ENCODE measurements around the gene IL17C.

The IL17C gene

GRCh38 chr16:88610909-88611812 lies 27.2 kb upstream of the IL17C start:
- DNase-seq: no peak

GRCh38 chr16:88613293-88613692 lies 25.1 kb upstream of the IL17C start:
- DNase-seq: no peak

DNA sequence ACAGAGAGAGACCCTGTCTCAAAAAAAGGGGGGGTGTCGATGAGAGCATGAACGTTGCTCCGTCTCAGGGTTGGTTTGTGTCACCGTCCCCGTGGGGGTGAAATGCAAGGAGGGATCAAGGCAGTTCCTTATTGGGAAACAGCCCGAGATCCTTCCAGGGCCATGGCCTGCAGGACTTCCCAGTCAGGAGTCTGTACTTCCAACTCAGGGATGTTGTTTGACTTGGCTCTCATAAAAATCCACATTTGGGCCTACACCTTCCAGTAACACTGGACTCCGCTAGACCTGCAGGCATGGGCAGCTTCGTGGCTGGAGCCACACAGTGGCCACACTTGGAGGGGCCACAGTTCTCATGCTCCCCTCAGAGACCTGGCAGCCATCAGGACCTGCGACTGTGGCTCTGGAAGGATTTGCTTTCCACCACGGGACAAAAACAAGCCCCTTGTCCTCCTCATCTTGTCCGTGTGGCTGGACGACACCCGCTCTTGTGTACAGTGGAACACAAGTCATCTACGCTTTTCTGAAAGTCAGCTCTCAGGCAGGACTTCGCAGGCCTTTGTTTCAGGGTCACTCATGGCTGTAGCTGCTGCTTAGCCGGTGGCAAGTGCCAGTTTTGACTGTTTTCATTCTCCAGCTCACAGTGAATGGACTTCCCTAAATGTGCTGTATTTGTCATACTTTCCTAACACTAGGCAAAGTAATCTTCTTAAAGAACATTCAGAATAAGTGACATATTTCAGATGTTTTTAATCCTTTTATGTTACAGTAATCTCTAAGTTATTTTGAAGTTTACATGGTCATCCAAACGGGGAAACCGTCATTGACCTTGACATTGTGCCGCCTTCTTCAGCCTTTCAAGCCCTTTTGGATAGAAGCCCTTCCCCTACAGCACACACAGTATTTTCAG lies 24.2 kb upstream of the IL17C start:
- no peak for DNase-seq

DNA sequence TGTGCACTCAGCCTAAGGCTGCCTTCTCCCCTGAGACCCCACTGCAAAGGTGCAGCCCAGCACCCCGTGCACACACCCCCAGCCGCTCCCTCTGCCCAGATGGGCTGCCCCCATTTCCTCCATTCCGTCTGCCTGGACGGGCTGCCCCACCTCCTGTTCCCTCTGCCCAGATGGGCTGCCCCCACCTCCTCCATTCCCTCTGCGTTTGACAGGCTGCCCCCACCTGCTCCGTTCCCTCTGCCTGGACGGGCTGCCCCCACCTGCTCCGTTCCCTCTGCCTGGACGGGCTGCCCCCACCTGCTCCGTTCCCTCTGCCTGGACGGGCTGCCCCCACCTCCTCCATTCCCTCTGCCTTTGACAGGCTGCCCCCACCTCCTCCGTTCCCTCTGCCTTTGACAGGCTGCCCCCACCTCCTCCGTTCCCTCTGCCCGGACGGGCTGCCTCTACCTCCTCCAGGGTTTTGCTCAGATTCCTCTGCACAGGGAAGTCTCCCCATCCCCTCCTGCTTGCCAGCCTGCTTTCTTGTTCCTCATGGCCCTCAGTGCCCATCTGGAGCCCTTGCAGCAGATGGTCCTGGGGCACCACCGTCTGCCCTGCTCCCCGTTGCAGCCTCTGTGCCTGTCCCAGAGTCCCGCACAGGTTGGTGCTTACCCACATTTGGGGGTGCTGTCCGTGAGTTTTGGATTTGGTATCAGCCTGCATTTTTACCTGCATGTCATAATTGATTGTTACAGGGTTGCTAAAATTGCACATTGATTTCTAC lies 23.4 kb upstream of the IL17C start:
- no peak for DNase-seq

GRCh38 chr16:88616320-88616719 lies 22.1 kb upstream of the IL17C start:
- DNase-seq: no peak

- no peak for DNase-seq
These were observed 21.6 kb upstream of the IL17C start for GRCh38 chr16:88616736-88617135.

GRCh38 chr16:88617268-88618031 lies 20.9 kb upstream of the IL17C start:
- DNase-seq: no peak

- no peak for DNase-seq
These were observed 20.0 kb upstream of the IL17C start for GRCh38 chr16:88618182-88618955.

- DNase-seq: no peak
These were observed 19.3 kb upstream of the IL17C start for GRCh38 chr16:88618956-88619667.

- DNase-seq: no peak
These were observed 18.2 kb upstream of the IL17C start for GRCh38 chr16:88619859-88620815.

DNA sequence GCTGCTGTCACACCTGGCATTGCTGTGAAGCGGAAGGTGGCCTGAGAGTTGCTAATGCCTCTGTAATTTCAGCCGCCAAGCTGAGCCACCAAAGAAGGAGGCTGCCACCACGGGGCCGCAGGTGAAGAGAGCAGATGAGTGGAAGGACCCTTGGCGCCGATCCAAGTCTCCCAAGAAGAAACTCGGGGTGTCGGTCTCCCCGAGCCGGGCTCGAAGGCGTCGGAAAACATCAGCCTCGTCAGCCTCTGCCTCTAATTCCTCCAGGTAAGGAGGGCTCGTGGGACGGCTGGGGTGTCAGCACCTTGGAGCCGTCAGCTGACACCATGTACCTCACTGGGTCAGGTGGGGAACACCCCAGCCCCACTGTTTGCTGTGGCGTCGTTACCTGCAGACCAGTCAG lies 16.2 kb upstream of the IL17C start:
- no peak for DNase-seq

- DNase-seq: no peak
These were observed 15.5 kb upstream of the IL17C start for GRCh38 chr16:88622866-88623265.

GRCh38 chr16:88623858-88624257 lies 14.5 kb upstream of the IL17C start:
- DNase-seq: no peak

- DNase-seq: no peak
These were observed 13.9 kb upstream of the IL17C start for GRCh38 chr16:88624481-88624880.

- no peak for DNase-seq
These were observed 13.3 kb upstream of the IL17C start for GRCh38 chr16:88624977-88625576.

GRCh38 chr16:88626646-88627045 lies 11.7 kb upstream of the IL17C start:
- no peak for DNase-seq

GRCh38 chr16:88627531-88628411 lies 10.6 kb upstream of the IL17C start:
- no peak for DNase-seq

GRCh38 chr16:88628512-88628974 lies 9.8 kb upstream of the IL17C start:
- no peak for DNase-seq
